ENCODE data around the gene EMILIN1. TPM values are rescaled to one million over a fixed set of nuclear protein-coding genes. Genes with fewer than 3 reads are reported as not detected.

Gene EMILIN1
- total RNA-seq, 2 donors from 2014 or later: 1.9 to 2.1 TPM

GRCh38 chr2:27033253-27033852 lies 45.1 kb upstream of the EMILIN1 start:
- H3K4me3 Mint-ChIP-seq: peak overlapping the region; percentile 95
- 22 to 24% methylated on average over 6 to 11 of the region's 11 CpGs for WGBS, 2 experiments (ENCODE audit: insufficient coverage in 1 of 2, insufficient read length in 1 of 2)
- no peaks in the 10 kb centered on the region for H3K9me3 Mint-ChIP-seq
- Histone ChIP-seq H3K27me3 (ENCODE audit: control insufficient read depth, insufficient read depth, low read length, poor library complexity, severe bottlenecking) (no peaks in the 10 kb centered on the region), H3K36me3 (ENCODE audit: control insufficient read depth, insufficient read depth, low read length) (peaks cover 40% of the 10 kb centered on the region), H3K4me3 (ENCODE audit: low read length) (peak overlapping the region; percentile 99), H3K9ac (ENCODE audit: extremely low read depth, low read length, poor library complexity, severe bottlenecking) (peak overlapping the region; percentile 72), H3K4me1 (ENCODE audit: control insufficient read depth, insufficient read depth, low read length) (peaks cover 4% of the 10 kb centered on the region), H3K9me3 (ENCODE audit: control insufficient read depth, low read length) (no peaks in the 10 kb centered on the region), H3K27ac (ENCODE audit: low read depth, low read length) (no peak overlapping the region)
- H3K36me3 Mint-ChIP-seq (ENCODE audit: low read depth): peaks cover 33% of the 10 kb centered on the region
- no peak for TF ChIP-seq CTCF (conservative IDR thresholded peaks at IDR 0.05)
- no peaks in the 10 kb centered on the region for H3K27me3 Mint-ChIP-seq (ENCODE audit: insufficient read depth)
- peak overlapping the region; percentile 91 for H3K27ac Mint-ChIP-seq
- DNase-seq: no peak
- peaks cover 9% of the 10 kb centered on the region for H3K4me1 Mint-ChIP-seq

GRCh38 chr2:27038012-27038411 lies 40.4 kb upstream of the EMILIN1 start:
- Histone ChIP-seq H3K36me3 (ENCODE audit: control insufficient read depth, insufficient read depth, low read length) (peaks cover 65% of the 10 kb centered on the region), H3K4me3 (ENCODE audit: low read length) (no peak overlapping the region), H3K9me3 (ENCODE audit: control insufficient read depth, low read length) (no peaks in the 10 kb centered on the region), H3K9ac (ENCODE audit: extremely low read depth, low read length, poor library complexity, severe bottlenecking) (no peak overlapping the region), H3K4me1 (ENCODE audit: control insufficient read depth, insufficient read depth, low read length) (peaks cover 4% of the 10 kb centered on the region), H3K27ac (ENCODE audit: low read depth, low read length) (no peak overlapping the region), H3K27me3 (ENCODE audit: control insufficient read depth, insufficient read depth, low read length, poor library complexity, severe bottlenecking) (no peaks in the 10 kb centered on the region)
- peaks cover 7% of the 10 kb centered on the region for H3K4me1 Mint-ChIP-seq
- DNase-seq: no peak
- H3K36me3 Mint-ChIP-seq (ENCODE audit: low read depth): peaks cover 65% of the 10 kb centered on the region
- H3K4me3 Mint-ChIP-seq: no peak overlapping the region
- H3K27me3 Mint-ChIP-seq (ENCODE audit: insufficient read depth): no peaks in the 10 kb centered on the region
- WGBS, 2 experiments (ENCODE audit: insufficient coverage in 1 of 2, insufficient read length in 1 of 2): 87 to 90% methylated on average over 4 to 6 of the region's 6 CpGs
- no peak overlapping the region for H3K27ac Mint-ChIP-seq
- TF ChIP-seq CTCF (conservative IDR thresholded peaks at IDR 0.05): no peak
- H3K9me3 Mint-ChIP-seq: no peaks in the 10 kb centered on the region

- Histone ChIP-seq H3K4me3 (ENCODE audit: low read length) (no peak overlapping the region), H3K27me3 (ENCODE audit: control insufficient read depth, insufficient read depth, low read length, poor library complexity, severe bottlenecking) (no peaks in the 10 kb centered on the region), H3K36me3 (ENCODE audit: control insufficient read depth, insufficient read depth, low read length) (peaks cover 65% of the 10 kb centered on the region), H3K27ac (ENCODE audit: low read depth, low read length) (no peak overlapping the region), H3K9me3 (ENCODE audit: control insufficient read depth, low read length) (no peaks in the 10 kb centered on the region), H3K9ac (ENCODE audit: extremely low read depth, low read length, poor library complexity, severe bottlenecking) (no peak overlapping the region), H3K4me1 (ENCODE audit: control insufficient read depth, insufficient read depth, low read length) (peaks cover 2% of the 10 kb centered on the region)
- WGBS, 2 experiments (ENCODE audit: insufficient coverage in 1 of 2, insufficient read length in 1 of 2): 92 to 98% methylated on average over 7 to 17 of the region's 17 CpGs
- Mint-ChIP-seq H3K4me1 (peaks cover 1% of the 10 kb centered on the region), H3K9me3 (no peaks in the 10 kb centered on the region), H3K4me3 (no peak overlapping the region), H3K36me3 (ENCODE audit: low read depth) (peaks cover 68% of the 10 kb centered on the region), H3K27me3 (ENCODE audit: insufficient read depth) (no peaks in the 10 kb centered on the region), H3K27ac (no peak overlapping the region)
- DNase-seq: no peak
- no peak for TF ChIP-seq CTCF (conservative IDR thresholded peaks at IDR 0.05)
Observed at GRCh38 chr2:27038631-27039339, 39.6 kb upstream of the EMILIN1 start.

Measured in endodermal cell (in vitro differentiated cells).